Lower lobe of right lung (tissue), 2 donors: ENCODE data around the gene WDHD1. TPM values are rescaled to one million over a fixed set of nuclear protein-coding genes. Genes with fewer than 3 reads are reported as not detected.

Experiments
- ATAC-seq, 2 donors: fragments of 200-7000 bp; cut with Tn5 transposase; one replicate each; pipeline ENCODE4 v1.9.1; 2020 to 2022; ENCODE audit warnings: mild to moderate bottlenecking in 2 of 2, moderate library complexity in 2 of 2
- DNase-seq: peaks from one replicate; pipeline ENCODE4 v3.0.0-alpha.2; 2020
- H3K27ac ChIP-seq: fragments of 200-600 bp; one replicate; pipeline ENCODE4 v1.8.0; 2022
- H3K27me3 ChIP-seq: fragments of 200-600 bp; one replicate; pipeline ENCODE4 v1.8.0; 2022; ENCODE audit warnings: low read depth
- H3K36me3 ChIP-seq: fragments of 200-600 bp; one replicate; pipeline ENCODE4 v1.8.0; 2022; ENCODE audit warnings: mild to moderate bottlenecking
- H3K4me1 ChIP-seq: fragments of 200-600 bp; one replicate; pipeline ENCODE4 v1.8.0; 2022
- H3K4me3 ChIP-seq: fragments of 200-600 bp; one replicate; pipeline ENCODE4 v1.8.0; 2022; ENCODE audit warnings: mild to moderate bottlenecking
- H3K9me3 ChIP-seq: fragments of 200-600 bp; one replicate; pipeline ENCODE4 v1.8.0; 2022
- CTCF ChIP-seq: fragments of 200-600 bp; IDR thresholded peaks from one replicate; pipeline ENCODE4 v1.8.0; 2022; ENCODE audit warnings: antibody characterized with exemption, mild to moderate bottlenecking
- intact Hi-C: fragments of 100-400 bp; cut with DNase I; formaldehyde crosslinking; loops from one replicate; pipeline ENCODE4 v1.11.0; 2022
- total RNA-seq: library from RNA; stranded (reverse); fragmentation: NEBNext Ultra II Directional; extraction: Animal tissue kit (Norgen Biotek cat#: 25700); gene quantifications from one replicate; pipeline ENCODE4 v1.2.1, GENCODE V29; 2021
- donor health status: DM: no; HTN: yes; CAD: no; lungs with severe emphysema.

WDHD1 gene
- total RNA-seq, 1 donor from 2014 or later, result 3.5 TPM

DNA sequence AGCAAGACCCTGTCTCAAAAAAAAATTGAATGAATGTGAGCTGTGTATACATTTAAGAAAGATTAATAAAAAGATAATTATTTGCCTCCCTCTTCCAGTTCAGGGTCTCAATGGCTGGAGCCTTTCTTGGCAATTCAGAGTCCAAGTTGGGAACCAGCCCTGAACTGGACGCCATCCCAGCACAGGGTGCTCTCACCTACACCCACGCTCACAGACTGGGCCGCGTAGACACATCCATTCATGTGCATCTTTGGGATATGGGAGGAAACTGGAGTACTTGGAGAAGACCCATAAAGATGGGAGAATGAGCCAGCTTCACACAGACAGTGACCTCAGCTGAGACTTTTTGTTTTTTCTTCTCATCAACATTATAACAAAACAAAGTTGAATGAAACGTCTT, 31.0 kb upstream of the WDHD1 start:
- Histone ChIP-seq H3K9me3 (no peaks in the 10 kb centered on the region), H3K4me3 (no peak overlapping the region), H3K4me1 (peaks cover 37% of the 10 kb centered on the region), H3K27me3 (no peaks in the 10 kb centered on the region), H3K27ac (no peak overlapping the region), H3K36me3 (peaks cover 38% of the 10 kb centered on the region)
- TF ChIP-seq CTCF, result no peak
- intact Hi-C loops, result no loop called here
- no peak for ATAC-seq
- DNase-seq, result no peak

- DNase-seq, result no peak
- peaks cover 39% of the 10 kb centered on the region for H3K4me1 ChIP-seq
- peaks cover 16% of the 10 kb centered on the region for H3K36me3 ChIP-seq
- no peak for ATAC-seq
- intact Hi-C loops, result no loop called here
- H3K9me3 ChIP-seq, result no peaks in the 10 kb centered on the region
- H3K27me3 ChIP-seq, result no peaks in the 10 kb centered on the region
- no peak overlapping the region for H3K27ac ChIP-seq
- TF ChIP-seq CTCF, result no peak
- H3K4me3 ChIP-seq, result no peak overlapping the region
Observed at GRCh38 chr14:55054098-55054497, 27.2 kb upstream of the WDHD1 start.

DNA sequence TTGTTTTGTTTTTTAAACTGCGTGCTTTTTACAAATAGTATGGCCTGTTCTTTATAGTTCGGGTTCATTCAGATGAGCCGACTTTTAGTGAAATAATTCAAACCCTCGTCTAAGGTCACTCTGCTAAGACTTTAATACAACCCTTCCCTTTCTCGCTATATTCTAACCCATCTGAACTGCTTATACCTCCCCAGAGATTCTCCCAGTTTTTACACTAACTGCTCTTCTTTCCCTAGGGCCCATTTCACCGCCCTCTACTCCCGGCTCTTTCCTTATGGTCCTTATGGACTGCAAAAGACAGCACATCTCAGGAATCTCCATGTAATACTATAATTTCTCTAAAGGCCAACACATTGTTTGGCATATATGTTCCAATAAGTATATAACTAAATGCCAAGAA, 26.6 kb upstream of the WDHD1 start:
- ATAC-seq (no peak), DNase-seq (no peak)
- H3K27me3 ChIP-seq, result no peaks in the 10 kb centered on the region
- no peak overlapping the region for H3K27ac ChIP-seq
- intact Hi-C loops, result no loop called here
- H3K4me1 ChIP-seq, result peaks cover 39% of the 10 kb centered on the region
- no peaks in the 10 kb centered on the region for H3K9me3 ChIP-seq
- no peak for TF ChIP-seq CTCF
- H3K4me3 ChIP-seq, result no peak overlapping the region
- H3K36me3 ChIP-seq, result peaks cover 16% of the 10 kb centered on the region

- no peaks in the 10 kb centered on the region for H3K9me3 ChIP-seq
- no peak for TF ChIP-seq CTCF
- H3K4me1 ChIP-seq, result peaks cover 39% of the 10 kb centered on the region
- DNase-seq, result no peak
- intact Hi-C loops, result no loop called here
- no peaks in the 10 kb centered on the region for H3K27me3 ChIP-seq
- peak overlapping the region; percentile 79 for H3K4me3 ChIP-seq
- no peak overlapping the region for H3K27ac ChIP-seq
- no peak for ATAC-seq
- peaks cover 11% of the 10 kb centered on the region for H3K36me3 ChIP-seq
Observed at GRCh38 chr14:55053018-55053417, 26.1 kb upstream of the WDHD1 start.

DNA sequence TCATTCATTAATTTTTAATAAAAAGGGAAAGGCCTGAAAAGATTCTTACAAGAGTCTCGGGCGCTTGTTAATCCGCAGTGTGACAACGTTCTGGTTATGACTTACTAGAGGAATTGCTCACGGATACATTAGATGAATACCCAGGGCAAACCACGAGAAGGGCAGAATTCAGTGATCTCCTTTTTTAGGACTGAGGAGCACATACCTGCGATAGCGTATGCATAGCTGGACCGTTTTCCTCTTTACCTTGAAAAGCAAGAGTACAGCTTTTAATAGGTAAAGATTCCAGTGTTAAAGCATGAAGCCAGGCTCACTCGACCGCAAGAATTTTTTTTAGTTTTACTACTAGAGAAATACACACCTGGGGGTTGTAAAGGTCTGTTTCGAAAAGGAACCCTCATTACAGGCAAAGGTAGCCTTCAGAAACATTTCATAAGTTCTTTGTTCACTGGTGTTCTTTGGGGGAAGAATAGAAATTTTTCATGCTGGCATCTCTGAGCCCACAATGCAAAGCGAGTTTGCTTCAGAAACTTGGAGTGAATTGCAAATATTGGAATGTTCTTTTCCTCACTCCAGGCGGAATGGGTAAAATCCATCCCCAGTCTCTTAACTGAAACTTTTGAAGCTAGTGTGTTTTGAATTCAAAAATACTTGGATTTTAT, 25.5 kb upstream of the WDHD1 start:
- Histone ChIP-seq H3K9me3 (no peaks in the 10 kb centered on the region), H3K36me3 (peaks cover 5% of the 10 kb centered on the region), H3K27me3 (no peaks in the 10 kb centered on the region), H3K4me1 (peaks cover 39% of the 10 kb centered on the region), H3K27ac (peak overlapping the region; percentile 100), H3K4me3 (peak overlapping the region; percentile 79)
- DNase-seq, result no peak
- no peak for TF ChIP-seq CTCF
- intact Hi-C loops, result no loop called here
- ATAC-seq, result no peak
